Epidermal melanocyte (primary cell): ENCODE measurements around the gene LEF1.

ENCODE experiments used
- DNase-seq: peaks from one replicate; pipeline ENCODE4 v3.0.0; 2011; ENCODE audit warnings: low spot score; ENCODE audit not compliant: insufficient read length

LEF1 gene

DNA sequence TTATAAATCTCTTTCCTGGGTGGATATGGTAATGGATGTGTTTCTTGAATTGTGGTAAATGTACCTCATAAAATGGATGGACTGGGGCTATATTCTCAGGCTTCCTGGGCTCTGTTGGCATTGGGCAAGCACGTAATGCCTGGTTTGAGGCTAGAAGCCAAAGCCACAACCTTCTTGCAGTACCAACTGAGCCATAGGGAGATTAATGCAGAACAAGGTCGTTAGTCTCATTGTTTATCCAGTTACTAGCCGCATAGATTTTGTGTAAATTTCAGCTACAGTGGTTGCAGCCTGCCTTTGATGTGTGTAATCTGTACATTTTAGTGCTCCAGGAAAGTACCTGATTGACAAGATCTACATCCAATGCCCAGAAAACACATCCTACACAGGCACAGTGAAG, 7.2 kb upstream of the LEF1 start:
- no peak for DNase-seq

DNA sequence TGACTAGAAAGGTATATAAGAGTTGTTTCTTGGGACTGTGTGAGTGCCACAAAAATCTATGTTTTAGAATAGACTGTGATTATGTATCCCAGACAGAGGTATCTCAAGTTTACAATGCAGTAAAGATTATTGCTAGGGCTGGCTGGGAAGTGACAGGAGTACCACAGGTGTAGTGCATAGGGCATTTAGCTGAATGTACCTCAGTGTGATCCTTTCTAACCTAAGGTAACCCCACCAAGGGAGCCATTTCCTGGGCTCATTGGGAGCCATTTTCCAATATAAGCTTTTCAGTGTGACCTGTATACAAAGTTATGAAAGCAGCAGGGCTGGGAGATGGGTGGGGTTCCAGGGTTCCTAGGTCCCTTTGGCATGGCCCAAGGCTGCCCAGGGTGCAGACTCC, 6.1 kb upstream of the LEF1 start:
- no peak for DNase-seq

DNA sequence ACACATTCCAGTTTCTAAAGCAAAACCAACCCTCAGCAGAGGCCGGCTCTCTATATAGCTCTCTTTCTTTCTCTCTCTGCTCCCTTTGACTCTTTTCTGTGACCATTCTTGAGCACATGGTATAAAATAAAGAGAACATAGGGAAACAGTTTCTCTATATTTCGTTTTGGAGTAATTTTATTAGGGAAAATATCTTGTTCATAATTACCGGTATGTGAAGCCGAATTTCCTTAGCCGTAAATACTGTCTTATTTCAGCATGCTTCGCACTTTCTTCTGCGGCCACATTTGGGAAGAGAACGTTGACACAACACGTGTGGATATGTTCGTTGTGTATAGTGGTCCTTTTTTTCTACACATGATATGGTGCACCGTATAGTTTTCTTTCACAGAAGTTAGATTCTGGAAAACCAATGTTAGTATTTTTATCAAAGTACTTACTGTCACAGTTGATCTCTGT, 4.9 kb upstream of the LEF1 start:
- DNase-seq = no peak

DNA sequence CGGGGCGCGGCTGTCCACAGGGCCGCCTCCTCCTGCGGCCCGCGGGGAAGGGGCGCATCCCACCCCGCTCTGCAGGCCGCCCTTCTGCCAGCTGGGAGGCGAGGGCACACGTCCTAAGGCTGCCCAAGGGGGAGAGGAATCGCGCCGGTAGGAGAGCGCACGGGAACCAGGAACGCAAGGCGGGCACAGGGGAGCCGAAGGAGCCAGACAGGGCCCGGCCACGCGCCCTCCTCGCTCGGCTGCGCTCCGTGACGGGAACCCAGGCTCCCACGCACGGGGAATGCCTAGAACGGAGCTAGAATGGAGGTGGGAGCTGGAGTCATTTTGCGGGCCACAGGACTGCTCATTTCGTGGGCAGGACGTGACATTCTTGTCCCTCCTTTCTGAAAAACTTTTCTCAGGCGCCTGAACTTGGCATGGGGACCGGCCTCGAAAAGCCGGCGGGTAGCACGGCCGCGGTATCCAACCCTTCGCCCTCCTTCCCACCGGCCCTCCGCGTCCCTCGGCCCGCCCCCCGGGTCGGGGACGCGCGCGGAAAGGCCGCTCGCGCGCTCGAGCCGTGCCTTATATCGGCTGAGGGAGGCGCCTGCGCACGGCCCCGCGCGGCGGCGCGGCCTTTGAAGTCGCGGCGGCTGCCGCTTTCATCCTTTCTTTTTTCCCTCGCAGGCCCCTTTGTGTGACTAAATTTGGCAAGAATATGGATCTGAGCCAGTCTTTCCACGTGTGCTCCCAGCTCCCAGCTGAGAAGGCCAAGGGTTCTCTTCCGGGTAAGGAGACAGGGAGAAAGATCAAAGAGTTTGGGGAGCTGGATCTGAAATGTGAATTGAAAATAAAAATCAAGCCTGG, 4.2 kb upstream of the LEF1 start:
- DNase-seq = peak; percentile 52

DNA sequence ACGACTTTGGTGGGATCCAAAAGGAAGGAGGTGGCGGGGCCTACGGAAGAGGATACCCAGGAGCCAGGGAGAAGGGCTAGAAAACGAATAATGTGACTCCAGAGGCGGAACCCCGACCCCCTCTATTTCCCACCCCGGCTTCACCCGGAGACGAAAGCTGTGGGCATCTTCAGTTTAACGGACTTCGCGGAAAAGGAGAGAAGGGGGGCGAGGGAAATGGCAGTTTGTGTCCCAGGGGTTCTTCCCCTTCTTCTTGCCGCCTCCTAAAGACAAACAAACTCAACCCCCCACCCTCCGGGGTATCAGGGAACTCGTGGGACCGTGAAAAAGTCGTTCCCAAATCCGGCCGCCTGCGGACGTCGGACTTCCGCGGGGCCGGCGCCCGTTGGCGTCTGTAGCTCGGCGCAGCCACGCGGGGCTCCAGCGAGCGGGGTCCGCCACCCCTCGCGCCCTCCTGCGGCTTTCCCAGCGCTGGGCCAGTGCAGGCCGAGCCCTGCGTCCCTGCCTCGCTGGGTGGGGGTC, 3.6 kb upstream of the LEF1 start:
- DNase-seq = no peak

DNA sequence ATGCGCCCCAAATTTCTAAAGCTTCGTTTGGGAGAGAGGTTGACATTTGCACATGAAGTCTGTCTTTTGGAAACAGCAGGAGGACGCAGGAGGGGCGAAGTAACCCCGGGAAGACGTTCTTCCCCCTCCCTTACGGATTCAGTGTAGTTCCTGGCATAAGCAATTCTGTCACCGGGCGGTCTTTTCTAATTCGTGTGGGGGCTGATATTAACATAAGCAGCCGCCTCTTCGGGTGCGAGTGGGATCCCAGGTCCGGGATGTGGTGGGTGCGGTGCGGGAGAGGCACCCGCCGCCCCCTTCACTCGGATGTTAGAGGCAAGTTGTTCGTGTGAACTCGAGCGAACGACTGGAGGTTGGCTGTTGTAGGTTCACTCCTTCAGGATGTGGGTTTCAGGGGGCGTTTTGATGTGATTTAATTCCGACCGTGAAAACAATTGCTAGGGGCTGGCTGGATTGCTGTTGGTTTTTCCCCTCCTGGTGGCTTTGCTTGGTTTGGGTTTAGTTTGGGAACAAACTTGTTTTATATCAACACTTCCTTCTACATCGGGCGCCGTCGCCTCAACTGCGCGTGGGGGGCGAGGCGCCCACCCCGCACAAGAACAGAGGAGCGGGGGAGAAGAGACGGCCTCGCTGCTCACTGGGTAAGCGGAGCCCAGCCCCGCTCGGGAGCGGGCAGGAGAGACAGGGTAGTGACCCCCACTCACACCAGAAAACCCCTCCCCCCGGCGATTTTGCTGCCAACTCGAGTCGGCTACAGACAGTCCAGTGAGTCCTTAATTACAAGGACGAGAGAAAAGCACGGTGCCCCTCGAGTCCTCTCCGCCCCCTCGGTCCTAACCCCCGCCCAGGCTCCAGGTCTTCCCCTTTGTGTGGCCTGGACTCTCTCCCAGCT, 2.9 kb upstream of the LEF1 start:
- no peak for DNase-seq

DNA sequence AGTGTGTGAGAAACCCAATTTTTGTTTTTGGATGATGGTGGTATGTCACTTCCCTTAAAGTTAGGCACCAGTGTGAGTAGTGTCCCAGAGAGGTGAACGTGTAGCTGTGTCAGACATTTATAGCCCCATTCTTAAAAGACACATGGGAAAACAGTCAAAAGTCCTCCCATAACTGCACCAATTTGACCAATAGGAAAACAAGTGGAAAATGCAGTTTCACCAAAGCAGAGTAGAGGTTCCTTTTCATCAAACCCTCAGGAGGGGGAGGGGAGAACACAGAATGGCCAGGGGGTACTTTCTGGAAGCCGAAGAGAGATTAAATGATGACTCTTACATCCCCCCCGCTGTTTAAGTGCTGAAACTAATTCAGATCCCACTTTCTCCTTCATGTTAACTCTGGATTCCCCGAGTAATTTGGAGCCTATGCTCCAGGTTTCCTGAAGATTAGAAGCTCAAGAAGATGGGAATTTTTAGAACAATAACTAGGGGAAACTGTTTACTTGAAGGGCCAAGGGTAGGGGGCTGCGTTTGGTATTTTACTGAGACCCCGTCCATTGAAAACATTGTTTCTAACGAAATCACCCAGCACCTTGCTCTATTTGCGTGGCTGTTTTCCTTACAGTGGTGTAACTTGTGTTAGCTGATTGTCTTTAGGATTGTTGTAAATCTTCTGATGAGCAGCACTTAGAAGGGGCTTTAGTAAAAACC, 2.1 kb upstream of the LEF1 start:
- DNase-seq = no peak

DNA sequence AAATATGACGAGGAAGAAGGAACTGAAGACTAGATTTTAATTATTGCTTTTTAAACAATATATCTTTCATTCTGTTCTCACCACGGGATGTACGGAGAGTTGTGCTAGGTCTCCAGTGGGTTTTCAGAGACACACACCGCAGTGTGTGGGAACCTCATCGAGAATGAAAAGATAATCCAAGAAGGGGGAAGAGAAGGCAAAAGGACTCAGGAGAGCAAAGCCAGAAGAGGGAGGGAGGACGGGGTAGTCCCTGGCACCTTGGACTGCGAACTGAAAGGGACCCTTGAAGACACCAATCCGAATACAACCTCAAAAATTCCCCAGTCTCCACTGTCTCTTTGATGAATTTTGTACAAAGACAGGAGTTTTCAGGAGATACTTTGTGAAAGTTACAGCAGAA, 932 bp upstream of the LEF1 start:
- DNase-seq = no peak

DNA sequence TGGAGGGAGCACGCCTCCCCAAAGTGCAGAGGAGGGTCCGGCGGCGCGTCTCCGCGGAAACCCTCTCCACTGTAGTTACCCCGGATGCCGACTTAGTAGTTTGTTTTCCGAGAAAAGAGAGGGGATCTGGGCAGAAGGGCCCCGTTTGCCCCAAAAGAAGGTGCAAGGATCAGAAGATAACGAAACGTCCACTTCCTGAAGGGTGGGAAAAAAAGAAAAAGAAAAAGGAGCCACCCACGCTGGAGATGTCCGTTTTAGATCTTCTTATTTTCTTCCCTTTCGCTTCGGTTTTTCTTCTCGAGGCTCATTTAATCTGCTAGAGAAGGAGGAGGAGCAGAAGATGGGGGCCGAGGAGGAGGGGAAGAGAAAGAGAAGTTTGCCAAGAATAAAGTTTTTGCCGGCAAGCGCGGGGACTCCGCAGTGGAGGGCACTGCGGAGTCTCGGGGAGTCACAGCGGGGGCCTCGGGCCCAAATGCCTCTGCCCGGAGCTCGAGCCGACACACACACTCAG, 517 bp downstream of the LEF1 start:
- no peak for DNase-seq

DNA sequence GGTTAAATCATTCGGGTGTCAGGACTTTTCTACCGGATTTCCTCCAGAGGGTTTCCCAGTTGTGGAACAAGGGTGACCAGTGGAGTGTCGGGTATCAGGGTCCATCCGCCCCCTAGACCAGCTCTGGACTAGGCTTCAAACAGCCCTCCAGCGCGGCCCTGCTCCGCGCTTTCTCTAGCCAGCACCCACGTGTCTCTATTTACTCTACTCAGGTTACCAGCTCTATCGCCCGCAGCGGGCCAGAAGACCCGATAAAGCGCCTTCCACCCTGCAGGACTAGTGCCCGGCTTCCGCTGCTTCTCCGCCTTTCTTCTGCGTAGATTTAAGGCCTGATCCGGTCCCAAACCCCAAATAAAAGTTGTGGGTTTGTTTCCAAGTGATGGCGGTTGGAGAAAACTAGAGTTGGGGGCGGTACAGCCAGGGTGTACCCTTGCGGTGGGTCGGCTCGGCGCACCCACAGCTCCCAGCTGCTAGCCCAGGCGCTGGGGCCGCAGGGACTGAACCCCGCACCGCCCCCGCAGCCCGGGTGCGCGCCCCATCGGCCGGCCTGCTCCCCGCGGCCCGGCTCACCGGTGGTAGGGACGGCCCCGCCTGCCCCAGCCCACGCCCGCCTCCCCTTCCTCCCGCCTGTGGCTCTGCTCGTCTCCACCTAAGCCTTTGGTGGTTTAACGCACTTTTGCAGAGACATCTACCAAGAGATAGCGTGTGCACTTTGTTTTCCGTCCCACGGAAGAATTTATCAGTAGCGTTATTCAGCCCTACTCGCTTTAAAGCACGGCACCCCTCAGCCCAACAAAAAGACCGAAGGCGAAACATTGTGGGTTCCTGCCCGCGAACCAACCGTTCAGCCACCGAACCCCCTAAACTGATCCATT, 2.1 kb downstream of the LEF1 start:
- no peak for DNase-seq

DNA sequence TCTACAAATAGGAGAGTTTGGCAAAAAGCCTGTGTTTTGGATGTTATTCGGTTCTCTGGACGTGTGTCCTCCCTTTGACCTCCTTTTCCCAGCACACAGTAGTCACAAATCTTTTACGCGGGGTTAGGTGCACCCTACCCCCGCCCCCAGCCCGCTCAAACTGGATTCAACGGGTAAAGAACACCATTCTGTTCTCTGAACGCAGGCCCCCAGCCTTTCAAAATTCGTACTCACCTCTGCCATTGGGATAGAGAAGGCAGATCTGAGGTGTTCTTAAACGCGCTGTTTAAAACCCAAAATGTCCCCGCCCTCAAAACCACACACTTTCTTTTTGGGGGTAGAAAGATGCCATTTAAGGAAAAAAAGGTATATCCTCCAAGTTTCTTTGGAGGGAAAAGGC, 2.7 kb downstream of the LEF1 start:
- no peak for DNase-seq

DNA sequence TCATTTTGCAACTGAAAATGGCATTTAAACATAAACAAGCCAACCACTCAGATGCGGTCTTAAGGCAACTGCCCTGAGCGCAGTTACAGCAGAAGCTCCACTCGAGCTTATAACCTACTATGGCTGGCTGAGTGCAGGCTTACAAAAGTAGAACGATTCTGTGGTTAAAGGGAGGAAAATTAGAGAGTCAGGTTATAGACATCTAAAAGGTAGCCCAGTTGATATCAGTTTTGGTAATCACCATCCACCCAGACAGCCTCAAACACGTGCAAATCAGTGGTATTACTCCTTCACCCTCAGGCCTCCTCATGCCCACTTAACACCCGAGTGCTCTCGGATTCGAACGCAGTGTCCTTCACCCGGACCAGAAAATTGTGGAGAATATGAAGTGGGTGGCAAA, 3.1 kb downstream of the LEF1 start:
- DNase-seq = no peak

DNA sequence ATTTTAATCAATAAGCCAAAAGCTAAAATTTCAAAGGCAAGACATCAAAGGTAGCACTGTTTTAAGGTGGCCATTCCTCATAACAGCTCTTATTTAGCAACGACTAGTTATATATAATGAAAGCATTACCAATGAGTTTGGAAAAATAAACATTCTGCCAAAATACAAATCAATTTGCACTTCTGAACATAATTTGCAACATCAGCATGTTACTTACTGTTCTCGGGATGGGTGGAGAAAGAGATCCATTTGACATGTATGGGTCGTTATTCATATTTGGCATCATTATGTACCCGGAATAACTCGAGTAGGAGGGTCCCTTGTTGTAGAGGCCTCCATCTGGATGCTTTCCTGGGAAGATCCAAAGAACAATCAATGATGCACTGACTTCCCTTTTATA, 5.4 kb downstream of the LEF1 start:
- DNase-seq = no peak

DNA sequence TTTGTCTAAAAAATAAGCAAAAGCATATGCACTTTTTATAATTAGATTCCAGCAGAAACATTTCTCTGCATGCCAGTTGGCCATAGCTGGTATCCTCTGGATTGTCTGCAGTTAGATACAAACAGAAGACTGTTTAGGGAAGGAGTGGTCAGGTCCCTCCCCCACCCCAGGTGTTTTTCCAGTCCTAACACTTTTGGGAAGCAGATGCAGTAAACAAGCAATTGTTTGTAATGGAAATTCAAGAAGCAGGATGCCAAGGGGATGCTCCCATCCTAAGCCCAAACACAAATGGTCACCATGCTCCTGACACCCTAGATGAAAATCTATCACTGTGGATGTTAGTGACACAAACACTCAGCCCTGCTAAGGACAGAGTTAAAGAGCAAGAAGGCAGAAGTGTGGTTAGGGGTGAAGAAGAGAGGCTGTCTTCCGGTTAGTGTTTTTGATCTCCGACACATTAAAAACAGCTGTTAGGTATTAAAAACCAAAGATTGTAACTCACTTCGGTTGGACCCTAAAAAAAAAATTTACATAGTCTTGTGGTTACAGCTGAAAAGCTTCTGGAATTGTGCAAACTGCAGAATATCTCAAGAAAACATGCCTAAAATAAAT, 7.9 kb downstream of the LEF1 start:
- DNase-seq = no peak

DNA sequence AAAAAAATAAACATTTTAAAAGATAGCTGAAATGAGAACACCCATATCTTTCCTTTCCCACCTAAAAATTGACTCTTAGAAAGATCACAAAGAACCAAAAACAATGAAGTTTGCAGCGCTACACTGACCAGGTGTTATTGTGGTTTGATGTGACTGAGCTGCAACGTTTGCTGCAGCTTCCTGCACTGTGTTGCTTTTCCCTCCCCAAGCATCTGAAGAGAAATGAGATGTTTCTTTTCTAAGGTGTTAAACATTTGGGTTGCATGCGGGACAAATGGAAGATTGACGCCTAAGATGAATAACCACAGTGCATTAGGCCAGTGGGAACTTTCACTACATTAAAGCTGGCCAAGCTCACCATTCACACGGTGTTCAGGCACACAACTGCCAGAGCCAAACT, 8.9 kb downstream of the LEF1 start:
- DNase-seq = no peak

DNA sequence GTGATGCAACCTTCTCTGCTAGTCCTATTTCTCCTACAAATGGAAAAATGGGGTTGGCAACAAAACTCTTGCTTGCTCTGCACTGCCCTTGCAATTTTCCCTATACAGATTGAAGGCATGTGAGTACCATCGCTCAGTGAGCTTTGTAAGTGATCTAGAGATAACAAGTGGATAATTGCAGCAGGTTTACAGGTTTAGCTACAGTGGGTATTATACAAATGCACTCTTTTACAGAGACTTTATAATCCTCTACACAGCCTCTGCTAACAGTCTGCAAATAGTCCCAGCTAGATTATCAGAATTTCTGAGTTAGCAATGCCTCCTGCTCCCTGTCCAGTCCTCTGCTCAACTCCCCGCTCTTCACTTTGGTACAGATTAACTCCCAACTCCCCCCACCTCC, 11.1 kb downstream of the LEF1 start:
- DNase-seq = no peak

DNA sequence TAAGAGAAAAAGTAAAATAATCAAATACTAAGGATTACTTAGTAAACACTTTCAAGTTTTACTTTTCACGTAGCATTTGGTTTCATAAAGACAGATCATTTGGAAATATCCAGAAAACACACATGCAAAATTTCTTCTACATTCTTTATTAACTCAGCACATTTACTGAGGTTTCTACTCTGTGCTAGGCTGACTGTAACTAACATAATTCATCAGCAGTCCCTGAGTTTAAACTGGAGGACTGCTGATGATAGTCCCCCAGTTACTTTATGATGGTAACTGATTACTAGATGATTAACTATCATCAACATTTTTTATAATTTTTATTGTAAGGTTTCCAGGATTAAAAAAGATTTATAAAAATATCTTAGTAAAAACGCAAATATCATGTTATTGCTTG, 12.3 kb downstream of the LEF1 start:
- DNase-seq = no peak

DNA sequence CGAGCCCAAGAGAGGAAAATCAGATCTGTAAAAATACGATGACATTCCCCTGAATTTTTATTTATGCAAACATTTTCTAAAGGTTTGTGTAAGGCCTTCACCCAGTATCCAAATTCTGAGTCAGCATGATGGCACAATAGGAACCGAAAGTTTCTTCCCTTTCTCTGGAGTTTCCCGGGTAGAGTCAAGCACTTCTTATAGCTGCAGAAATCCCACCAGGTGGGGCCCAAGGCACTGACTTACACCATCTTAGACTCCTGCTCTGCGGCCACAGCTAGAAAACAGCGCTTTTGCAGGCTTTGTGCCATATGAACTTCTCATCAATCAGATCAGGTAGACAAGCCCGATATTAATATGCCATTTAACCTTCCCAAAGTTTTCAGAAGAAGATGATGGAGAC, 13.4 kb downstream of the LEF1 start:
- no peak for DNase-seq

DNA sequence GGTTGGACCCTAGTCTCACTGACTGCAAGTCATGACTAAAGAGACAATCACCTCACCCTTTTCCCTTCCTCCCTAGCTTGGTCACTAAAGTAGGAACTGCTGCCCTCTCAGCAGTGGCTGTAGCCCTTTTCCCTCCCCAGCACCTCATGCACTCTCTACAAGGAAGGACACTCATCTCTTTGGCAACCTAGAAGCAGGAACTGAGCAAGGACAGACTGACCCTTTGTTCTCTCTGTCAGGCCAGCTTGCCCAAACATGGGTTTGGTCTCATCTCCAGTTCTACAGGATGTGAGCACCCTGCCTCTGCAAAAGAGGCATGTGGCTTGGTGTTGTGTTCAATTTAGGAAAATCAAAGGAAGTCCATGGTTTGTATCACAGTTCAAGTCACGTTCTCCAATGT, 15.8 kb downstream of the LEF1 start:
- no peak for DNase-seq
